ENCODE measurements around the gene SUCLA2.
"Not testable (repeated sequence)": the region's sequence is repeated elsewhere in the genome, so short reads cannot be mapped to it uniquely, and the experiment has no call there.

Gene SUCLA2

GRCh38 chr13:47990920-47991466 lies 10.1 kb downstream of the SUCLA2 start:
- DNase-seq = no peak

GRCh38 chr13:47990427-47990826 lies 10.6 kb downstream of the SUCLA2 start:
- no peak for DNase-seq

GRCh38 chr13:47983070-47983469 lies 18.0 kb downstream of the SUCLA2 start:
- DNase-seq = no peak

GRCh38 chr13:47976325-47976724 lies 24.7 kb downstream of the SUCLA2 start:
- no peak for DNase-seq

GRCh38 chr13:47964863-47965262 lies 36.2 kb downstream of the SUCLA2 start:
- DNase-seq = no peak

GRCh38 chr13:47962237-47962636 lies 38.8 kb downstream of the SUCLA2 start:
- DNase-seq = no peak

GRCh38 chr13:47959468-47960247 lies 41.4 kb downstream of the SUCLA2 start:
- no peak for DNase-seq

- DNase-seq = no peak
These were observed 44.0 kb downstream of the SUCLA2 start for GRCh38 chr13:47957073-47957472.

GRCh38 chr13:47955836-47956235 lies 45.2 kb downstream of the SUCLA2 start:
- DNase-seq = no peak

GRCh38 chr13:47949799-47950198 lies 51.3 kb downstream of the SUCLA2 start:
- DNase-seq = no peak

- no peak for DNase-seq
These were observed 55.3 kb downstream of the SUCLA2 start for GRCh38 chr13:47945738-47946137.

GRCh38 chr13:47945146-47945545 lies 55.9 kb downstream of the SUCLA2 start:
- not testable (repeated sequence) for DNase-seq

GRCh38 chr13:47934371-47934770 lies 66.7 kb downstream of the SUCLA2 start:
- DNase-seq = no peak

- DNase-seq = peak; percentile 2
These were observed 67.8 kb downstream of the SUCLA2 start for GRCh38 chr13:47932950-47933923.

GRCh38 chr13:47930649-47931165 lies 70.4 kb downstream of the SUCLA2 start:
- no peak for DNase-seq

- DNase-seq = no peak
These were observed 71.9 kb downstream of the SUCLA2 start for GRCh38 chr13:47929156-47929555.

- no peak for DNase-seq
These were observed 84.0 kb downstream of the SUCLA2 start for GRCh38 chr13:47917022-47917574.

GRCh38 chr13:47908197-47908902 lies 92.7 kb downstream of the SUCLA2 start:
- DNase-seq = no peak

GRCh38 chr13:47904891-47905290 lies 96.2 kb downstream of the SUCLA2 start:
- no peak for DNase-seq

- no peak for DNase-seq
These were observed 96.8 kb downstream of the SUCLA2 start for GRCh38 chr13:47904241-47904640.

- DNase-seq = no peak
These were observed 97.2 kb downstream of the SUCLA2 start for GRCh38 chr13:47903836-47904235.

- no peak for DNase-seq
These were observed 99.6 kb downstream of the SUCLA2 start for GRCh38 chr13:47901441-47901840.
